ENCODE measurements around the gene EXOC6B.
"Not testable (repeated sequence)": the region's sequence is repeated elsewhere in the genome, so short reads cannot be mapped to it uniquely, and the experiment has no call there.

Gene EXOC6B

DNA sequence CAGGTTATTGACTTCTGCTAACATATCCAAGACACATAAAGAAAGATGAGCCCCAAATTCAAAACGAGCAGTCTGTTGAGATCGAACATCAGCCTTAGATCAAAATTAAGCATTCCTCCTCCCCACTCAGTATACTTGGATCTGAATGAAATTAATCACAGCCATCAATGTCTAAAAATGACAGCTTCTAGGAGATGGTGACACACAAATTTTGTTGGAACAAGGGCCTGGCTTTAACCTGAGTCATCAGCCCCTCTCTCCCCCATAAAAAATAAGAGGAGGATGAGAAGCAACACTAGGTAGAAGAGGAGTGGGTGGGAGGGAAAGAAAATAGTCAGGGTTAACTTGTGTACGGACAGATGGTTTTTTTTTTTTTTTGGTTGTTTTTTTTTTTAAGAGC lies 223.1 kb downstream of the EXOC6B start:
- Mint-ChIP-seq H3K27me3 (ENCODE audit: low read depth) (peaks cover 8% of the 10 kb centered on the region), H3K27ac (no peak overlapping the region), H3K4me3 (no peak overlapping the region), H3K4me1 (ENCODE audit: low read depth) (no peaks in the 10 kb centered on the region), H3K9me3 (no peaks in the 10 kb centered on the region), H3K36me3 (ENCODE audit: low read depth) (no peaks in the 10 kb centered on the region)
- DNase-seq (ENCODE audit: low spot score): no peak

- DNase-seq (ENCODE audit: low spot score): no peak
- H3K4me1 Mint-ChIP-seq (ENCODE audit: low read depth): no peaks in the 10 kb centered on the region
- peaks cover 8% of the 10 kb centered on the region for H3K27me3 Mint-ChIP-seq (ENCODE audit: low read depth)
- no peak overlapping the region for H3K27ac Mint-ChIP-seq
- no peaks in the 10 kb centered on the region for H3K9me3 Mint-ChIP-seq
- no peaks in the 10 kb centered on the region for H3K36me3 Mint-ChIP-seq (ENCODE audit: low read depth)
- H3K4me3 Mint-ChIP-seq: no peak overlapping the region
These were observed 223.7 kb downstream of the EXOC6B start for GRCh38 chr2:72602095-72602494.

- H3K4me1 Mint-ChIP-seq (ENCODE audit: low read depth); H3K27ac Mint-ChIP-seq; H3K4me3 Mint-ChIP-seq; H3K27me3 Mint-ChIP-seq (ENCODE audit: low read depth); H3K9me3 Mint-ChIP-seq; H3K36me3 Mint-ChIP-seq (ENCODE audit: low read depth); DNase-seq (ENCODE audit: low spot score): not testable (repeated sequence)
These were observed 242.0 kb downstream of the EXOC6B start for GRCh38 chr2:72583836-72584235.

GRCh38 chr2:72583376-72583775 lies 242.5 kb downstream of the EXOC6B start:
- Mint-ChIP-seq H3K27me3 (ENCODE audit: low read depth) (peaks cover under 1% of the 10 kb centered on the region), H3K36me3 (ENCODE audit: low read depth) (no peaks in the 10 kb centered on the region), H3K27ac (no peak overlapping the region), H3K9me3 (no peaks in the 10 kb centered on the region), H3K4me3 (no peak overlapping the region), H3K4me1 (ENCODE audit: low read depth) (no peaks in the 10 kb centered on the region)
- no peak for DNase-seq (ENCODE audit: low spot score)

GRCh38 chr2:72581560-72582181 lies 244.2 kb downstream of the EXOC6B start:
- H3K27me3 Mint-ChIP-seq (ENCODE audit: low read depth): peaks cover 2% of the 10 kb centered on the region
- no peak overlapping the region for H3K27ac Mint-ChIP-seq
- H3K36me3 Mint-ChIP-seq (ENCODE audit: low read depth): no peaks in the 10 kb centered on the region
- H3K4me1 Mint-ChIP-seq (ENCODE audit: low read depth): no peaks in the 10 kb centered on the region
- H3K4me3 Mint-ChIP-seq: no peak overlapping the region
- DNase-seq (ENCODE audit: low spot score): no peak
- H3K9me3 Mint-ChIP-seq: no peaks in the 10 kb centered on the region

DNA sequence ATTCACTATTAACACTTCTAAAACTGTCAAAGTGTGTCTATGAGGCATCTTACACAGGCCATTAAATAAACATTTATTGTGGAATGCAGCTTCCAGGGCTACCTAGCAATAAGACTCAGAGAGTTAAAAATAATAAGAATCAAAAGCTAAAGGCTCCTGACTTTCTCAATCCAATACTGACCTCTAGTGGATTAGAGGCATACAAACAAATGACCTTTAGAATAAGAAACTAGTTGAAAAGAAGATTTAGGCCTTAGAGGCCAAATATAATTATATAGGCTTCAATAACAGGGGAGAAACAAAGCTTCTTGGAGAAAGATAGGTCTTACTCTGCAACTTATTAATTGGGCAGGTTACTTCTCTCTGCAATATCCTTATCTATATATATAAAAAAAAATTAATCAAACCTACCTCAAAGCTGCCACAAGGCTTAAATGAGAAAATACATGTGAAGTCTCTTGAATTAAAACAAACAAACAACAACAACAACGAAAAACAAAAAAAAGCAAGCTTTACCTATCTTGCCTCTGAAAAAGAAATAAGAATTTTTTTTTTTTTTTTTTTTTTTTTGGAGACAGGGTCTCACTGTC lies 246.1 kb downstream of the EXOC6B start:
- DNase-seq (ENCODE audit: low spot score): no peak
- no peak overlapping the region for H3K27ac Mint-ChIP-seq
- no peaks in the 10 kb centered on the region for H3K9me3 Mint-ChIP-seq
- H3K27me3 Mint-ChIP-seq (ENCODE audit: low read depth): peaks cover 2% of the 10 kb centered on the region
- H3K4me3 Mint-ChIP-seq: no peak overlapping the region
- no peaks in the 10 kb centered on the region for H3K36me3 Mint-ChIP-seq (ENCODE audit: low read depth)
- no peaks in the 10 kb centered on the region for H3K4me1 Mint-ChIP-seq (ENCODE audit: low read depth)

- DNase-seq (ENCODE audit: low spot score): no peak
- Mint-ChIP-seq H3K27me3 (ENCODE audit: low read depth) (peaks cover 2% of the 10 kb centered on the region), H3K9me3 (no peaks in the 10 kb centered on the region), H3K4me1 (ENCODE audit: low read depth) (no peaks in the 10 kb centered on the region), H3K27ac (no peak overlapping the region), H3K4me3 (no peak overlapping the region), H3K36me3 (ENCODE audit: low read depth) (no peaks in the 10 kb centered on the region)
These were observed 249.0 kb downstream of the EXOC6B start for GRCh38 chr2:72576861-72577260.

DNA sequence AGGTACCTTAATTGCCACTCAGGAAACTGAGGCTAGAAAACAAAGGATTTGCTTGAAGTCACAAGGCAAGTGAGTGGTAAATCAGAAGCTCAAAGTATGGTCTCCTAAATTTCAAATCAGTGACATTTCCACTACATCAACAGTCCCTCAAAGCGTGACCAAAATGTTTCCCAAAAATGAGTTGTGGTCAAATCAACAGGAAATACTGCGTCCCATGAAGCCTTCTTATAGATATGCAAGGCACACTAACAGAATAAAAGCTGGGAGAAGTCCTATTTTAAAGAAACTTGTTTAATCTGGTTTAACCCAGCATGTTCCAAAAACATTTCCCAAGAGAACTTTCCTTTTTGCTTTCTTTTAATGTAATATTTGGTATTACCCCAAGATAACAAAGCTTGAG lies 249.4 kb downstream of the EXOC6B start:
- Mint-ChIP-seq H3K36me3 (ENCODE audit: low read depth) (no peaks in the 10 kb centered on the region), H3K4me1 (ENCODE audit: low read depth) (no peaks in the 10 kb centered on the region), H3K4me3 (no peak overlapping the region), H3K9me3 (no peaks in the 10 kb centered on the region), H3K27me3 (ENCODE audit: low read depth) (peaks cover 2% of the 10 kb centered on the region), H3K27ac (no peak overlapping the region)
- DNase-seq (ENCODE audit: low spot score): no peak

GRCh38 chr2:72574886-72575285 lies 250.9 kb downstream of the EXOC6B start:
- H3K36me3 Mint-ChIP-seq (ENCODE audit: low read depth): no peaks in the 10 kb centered on the region
- H3K4me1 Mint-ChIP-seq (ENCODE audit: low read depth): no peaks in the 10 kb centered on the region
- no peak overlapping the region for H3K27ac Mint-ChIP-seq
- no peaks in the 10 kb centered on the region for H3K9me3 Mint-ChIP-seq
- peaks cover 2% of the 10 kb centered on the region for H3K27me3 Mint-ChIP-seq (ENCODE audit: low read depth)
- H3K4me3 Mint-ChIP-seq: no peak overlapping the region
- DNase-seq (ENCODE audit: low spot score): no peak

GRCh38 chr2:72573232-72573631 lies 252.6 kb downstream of the EXOC6B start:
- Mint-ChIP-seq H3K27me3 (ENCODE audit: low read depth) (no peaks in the 10 kb centered on the region), H3K4me1 (ENCODE audit: low read depth) (no peaks in the 10 kb centered on the region), H3K36me3 (ENCODE audit: low read depth) (no peaks in the 10 kb centered on the region), H3K27ac (no peak overlapping the region), H3K4me3 (no peak overlapping the region), H3K9me3 (no peaks in the 10 kb centered on the region)
- no peak for DNase-seq (ENCODE audit: low spot score)

DNA sequence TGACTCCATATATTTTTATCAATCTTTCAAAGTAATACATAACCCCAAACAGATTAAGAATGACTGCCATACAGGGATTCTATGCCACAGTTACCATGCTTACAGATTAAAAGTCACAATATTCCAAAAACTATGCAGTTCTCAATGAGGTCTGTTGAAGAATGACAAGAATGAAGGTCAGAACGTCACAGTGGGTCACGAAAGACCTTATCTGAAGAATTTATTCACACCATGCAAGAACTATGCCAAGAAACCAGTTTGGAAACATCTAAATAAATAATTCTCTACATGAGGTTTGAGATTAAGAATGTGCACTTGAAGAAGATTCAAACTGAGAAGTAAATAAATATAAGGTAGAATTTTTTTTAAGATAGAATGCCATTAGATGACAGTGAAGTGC lies 253.3 kb downstream of the EXOC6B start:
- Mint-ChIP-seq H3K27ac (no peak overlapping the region), H3K4me1 (ENCODE audit: low read depth) (no peaks in the 10 kb centered on the region), H3K36me3 (ENCODE audit: low read depth) (no peaks in the 10 kb centered on the region), H3K27me3 (ENCODE audit: low read depth) (no peaks in the 10 kb centered on the region), H3K4me3 (no peak overlapping the region), H3K9me3 (no peaks in the 10 kb centered on the region)
- no peak for DNase-seq (ENCODE audit: low spot score)

DNA sequence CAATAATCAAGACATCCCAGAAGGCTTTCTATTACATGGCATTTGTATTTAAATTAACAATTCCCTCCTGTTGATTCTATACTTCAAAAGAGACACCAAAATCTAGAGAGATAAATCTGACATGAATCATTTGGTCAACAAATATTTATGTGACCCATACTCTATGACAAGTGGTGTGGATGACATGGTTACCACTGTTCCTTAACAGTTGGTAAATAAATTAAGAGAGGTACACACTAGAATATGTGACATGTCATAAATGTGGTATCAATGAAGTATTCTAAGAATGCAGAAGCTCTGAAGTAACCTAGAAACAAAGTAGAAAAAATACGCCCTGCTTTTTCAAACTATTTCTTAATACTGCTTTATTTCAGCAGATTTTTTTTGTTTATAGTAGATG lies 255.4 kb downstream of the EXOC6B start:
- Mint-ChIP-seq H3K36me3 (ENCODE audit: low read depth) (no peaks in the 10 kb centered on the region), H3K27ac (no peak overlapping the region), H3K27me3 (ENCODE audit: low read depth) (no peaks in the 10 kb centered on the region), H3K4me3 (no peak overlapping the region), H3K9me3 (no peaks in the 10 kb centered on the region), H3K4me1 (ENCODE audit: low read depth) (no peaks in the 10 kb centered on the region)
- no peak for DNase-seq (ENCODE audit: low spot score)

- DNase-seq (ENCODE audit: low spot score): no peak
- H3K4me1 Mint-ChIP-seq (ENCODE audit: low read depth): peaks cover 18% of the 10 kb centered on the region
- H3K4me3 Mint-ChIP-seq: peak overlapping the region; percentile 2
- H3K27ac Mint-ChIP-seq: no peak overlapping the region
- no peaks in the 10 kb centered on the region for H3K9me3 Mint-ChIP-seq
- no peaks in the 10 kb centered on the region for H3K36me3 Mint-ChIP-seq (ENCODE audit: low read depth)
- H3K27me3 Mint-ChIP-seq (ENCODE audit: low read depth): peaks cover 3% of the 10 kb centered on the region
These were observed 263.2 kb downstream of the EXOC6B start for GRCh38 chr2:72562451-72563153.

GRCh38 chr2:72561621-72562318 lies 264.1 kb downstream of the EXOC6B start:
- Mint-ChIP-seq H3K27ac (no peak overlapping the region), H3K36me3 (ENCODE audit: low read depth) (no peaks in the 10 kb centered on the region), H3K4me3 (no peak overlapping the region), H3K4me1 (ENCODE audit: low read depth) (peaks cover 18% of the 10 kb centered on the region), H3K9me3 (no peaks in the 10 kb centered on the region), H3K27me3 (ENCODE audit: low read depth) (peaks cover 3% of the 10 kb centered on the region)
- DNase-seq (ENCODE audit: low spot score): no peak
